GM12801 (cell line): Measurements from ENCODE around the gene GZMH.

Source experiments
- CTCF ChIP-seq: IDR thresholded peaks from one replicate; pipeline ENCODE4 v1.5.1; 2011; ENCODE audit warnings: control low read depth; ENCODE audit not compliant: insufficient read length; ENCODE audit errors: extremely low read depth

Gene GZMH

GRCh38 chr14:24576771-24577170, 32.7 kb downstream of the GZMH start:
- no peak for TF ChIP-seq CTCF

GRCh38 chr14:24576182-24576581, 33.3 kb downstream of the GZMH start, which contains the start of gene CTSG:
Gene CTSG, minus strand, starts transcription at chr14:24576250. Its CDS starts 27 bp downstream, at chr14:24576223.
- no peak for TF ChIP-seq CTCF

GRCh38 chr14:24574206-24574774, 35.2 kb downstream of the GZMH start:
- no peak for TF ChIP-seq CTCF

- TF ChIP-seq CTCF, result no peak
These were observed 43.2 kb downstream of the GZMH start for GRCh38 chr14:24566318-24566717.

- TF ChIP-seq CTCF, result no peak
These were observed 43.7 kb downstream of the GZMH start for GRCh38 chr14:24565766-24566165.

- no peak for TF ChIP-seq CTCF
These were observed 46.0 kb downstream of the GZMH start for GRCh38 chr14:24563505-24563904.

- TF ChIP-seq CTCF, result no peak
These were observed 52.7 kb downstream of the GZMH start for GRCh38 chr14:24556756-24557155.
